Neural cell (in vitro differentiated cells): ENCODE results near the gene CAPN15. TPM values are rescaled to one million over a fixed set of nuclear protein-coding genes. Genes with fewer than 3 reads are reported as not detected.

ENCODE experiments used
- H2AFZ ChIP-seq: fragments of 200-600, 300-800 bp; sonication (generic), shearing (Covaris generic); 2 replicates; pipeline ENCODE4 v1.6.0; 2014; ENCODE audit warnings: low read depth, mild to moderate bottlenecking, antibody characterized with exemption, low read length, moderate library complexity
- H3F3A ChIP-seq: fragments of 200-600 bp; shearing (Covaris generic); 2 replicates; pipeline ENCODE4 v1.6.1; 2016; ENCODE audit warnings: mild to moderate bottlenecking, moderate library complexity, mixed read lengths, antibody characterized with exemption, low read length; ENCODE audit not compliant: insufficient read depth, poor library complexity, severe bottlenecking
- H3K27ac ChIP-seq: fragments of 200-600, 300-800 bp; sonication (generic), shearing (Covaris generic); 2 replicates; pipeline ENCODE4 v1.5.1; 2014; ENCODE audit warnings: mild to moderate bottlenecking, low read length, moderate library complexity
- H3K27me3 ChIP-seq: fragments of 300-800, 200-600 bp; sonication (generic), shearing (Covaris generic); 2 replicates; pipeline ENCODE4 v1.6.0; 2014; ENCODE audit warnings: mild to moderate bottlenecking, low read depth, low read length, moderate library complexity; ENCODE audit not compliant: insufficient read depth
- H3K36me3 ChIP-seq: fragments of 300-800, 200-600 bp; sonication (generic), shearing (Covaris generic); 2 replicates; pipeline ENCODE4 v1.5.1; 2014; ENCODE audit warnings: mild to moderate bottlenecking, antibody characterized with exemption, low read length, moderate library complexity; ENCODE audit not compliant: insufficient read depth
- H3K4me2 ChIP-seq: fragments of 300-800, 200-600 bp; sonication (generic), shearing (Covaris generic); 2 replicates; pipeline ENCODE4 v1.6.0; 2014; ENCODE audit warnings: mild to moderate bottlenecking, low read length
- H3K4me3 ChIP-seq: fragments of 300-800, 200-600 bp; sonication (generic), shearing (Covaris generic); 2 replicates; pipeline ENCODE4 v1.5.1; 2014; ENCODE audit warnings: mild to moderate bottlenecking, low read length, moderate library complexity
- H3K79me2 ChIP-seq: fragments of 200-600 bp; shearing (Covaris generic); replicated peaks from 2 replicates; pipeline ENCODE4 v1.6.0; 2014; ENCODE audit warnings: mild to moderate bottlenecking, low read length, moderate library complexity; ENCODE audit not compliant: insufficient read depth
- H3K9ac ChIP-seq: fragments of 300-800, 200-600 bp; sonication (generic), shearing (Covaris generic); 2 replicates; pipeline ENCODE4 v1.6.1; 2016; ENCODE audit warnings: mild to moderate bottlenecking, low read length, mixed read lengths
- H3K9me2 ChIP-seq: fragments of 200-600 bp; shearing (Covaris generic); 2 replicates; pipeline ENCODE4 v1.6.1; 2016; ENCODE audit warnings: mild to moderate bottlenecking, low read length, mixed read lengths; ENCODE audit not compliant: insufficient read depth
- H3K9me3 ChIP-seq: fragments of 200-600, 300-800 bp; sonication (generic), shearing (Covaris generic); 2 replicates; pipeline ENCODE4 v1.6.1; 2016; ENCODE audit warnings: mild to moderate bottlenecking, mixed run types, low read length, moderate library complexity, mixed read lengths
- H4K20me1 ChIP-seq: fragments of 200-600 bp; shearing (Covaris generic); 2 replicates; pipeline ENCODE4 v1.6.1; 2016; ENCODE audit warnings: mild to moderate bottlenecking, mixed run types; ENCODE audit not compliant: insufficient read depth
- CTCF ChIP-seq: fragments of 450-650 bp; IDR thresholded peaks from 2 replicates; pipeline ENCODE4 v1.5.1; 2014; ENCODE audit warnings: antibody characterized with exemption, mild to moderate bottlenecking, moderate library complexity; ENCODE audit not compliant: poor library complexity, severe bottlenecking
- EP300 ChIP-seq: fragments of 450-650 bp; conservative IDR thresholded peaks from 2 replicates; pipeline ENCODE4 v1.6.1; 2014; ENCODE audit warnings: antibody characterized with exemption, mild to moderate bottlenecking, moderate library complexity; ENCODE audit not compliant: poor library complexity, severe bottlenecking
- EZH2 ChIP-seq: fragments of 200-600, 300-800 bp; shearing (Covaris generic), sonication (generic); IDR thresholded peaks from 2 replicates; pipeline ENCODE4 v1.6.1; 2014; ENCODE audit warnings: antibody characterized with exemption, low read length, borderline replicate concordance, mild to moderate bottlenecking; ENCODE audit not compliant: insufficient read depth, poor library complexity, severe bottlenecking
- MXI1 ChIP-seq: fragments of 450-650 bp; conservative IDR thresholded peaks from 2 replicates; pipeline ENCODE4 v1.6.1; 2014; ENCODE audit warnings: antibody characterized with exemption, mild to moderate bottlenecking; ENCODE audit not compliant: poor library complexity, severe bottlenecking
- POLR2AphosphoS5 ChIP-seq: IDR thresholded peaks from 2 replicates; pipeline ENCODE4 v1.6.1; 2012
- RAD21 ChIP-seq: fragments of 450-650 bp; conservative IDR thresholded peaks from 2 replicates; pipeline ENCODE4 v1.6.1; 2014; ENCODE audit warnings: antibody characterized with exemption, mild to moderate bottlenecking, moderate library complexity
- REST ChIP-seq: IDR thresholded peaks from 2 replicates; pipeline ENCODE4 v1.6.1; 2012; ENCODE audit warnings: borderline replicate concordance
- SMC3 ChIP-seq: fragments of 450-650 bp; conservative IDR thresholded peaks from 2 replicates; pipeline ENCODE4 v1.6.1; 2014; ENCODE audit warnings: antibody characterized with exemption, mild to moderate bottlenecking, moderate library complexity; ENCODE audit not compliant: poor library complexity
- TAF1 ChIP-seq: IDR thresholded peaks from 2 replicates; pipeline ENCODE4 v1.6.1; 2012; ENCODE audit warnings: low read depth
- polyA plus RNA-seq: library from polyadenylated mRNA; depleted of rRNA; stranded (reverse); fragments of >200 nt; gene quantifications from 2 replicates; pipeline ENCODE4 v1.2.3, GENCODE V29; 2014

The CAPN15 gene
- polyA plus RNA-seq, 1 donor from 2014 or later: 11.5 TPM

- Histone ChIP-seq H3K27ac (no peak within 1 kb of the TSS), H2AFZ (no peak within 1 kb of the TSS), H3K4me2 (no peak within 1 kb of the TSS), H3K79me2 (peaks cover 15% of the 10 kb centered on the region), H3F3A (no peaks in the 10 kb centered on the region), H3K4me3 (no peak within 1 kb of the TSS), H4K20me1 (no peaks in the 10 kb centered on the region), H3K27me3 (peaks cover 9% of the 10 kb centered on the region), H3K36me3 (no peaks in the 10 kb centered on the region), H3K9me3 (no peaks in the 10 kb centered on the region), H3K9ac (no peak within 1 kb of the TSS), H3K9me2 (no peaks in the 10 kb centered on the region)
- TF ChIP-seq MXI1 (no peak), POLR2AphosphoS5 (no peak), RAD21 (no peak)
Measured at GRCh38 chr16:566475-567372, 39.2 kb downstream of the CAPN15 start, which contains the start of gene NHLRC4. NHLRC4 (plus strand) TSS chr16:567005; CDS start chr16:568048, 1,043 bp downstream.

GRCh38 chr16:567373-568256, 40.1 kb downstream of the CAPN15 start:
- TF ChIP-seq MXI1 (no peak), REST (no peak), EZH2 (no peak), RAD21 (no peak), CTCF (no peak), SMC3 (no peak), EP300 (no peak), TAF1 (no peak), POLR2AphosphoS5 (no peak)
- Histone ChIP-seq H3K9me3 (no peaks in the 10 kb centered on the region), H3K9me2 (no peaks in the 10 kb centered on the region), H3F3A (no peaks in the 10 kb centered on the region), H3K36me3 (no peaks in the 10 kb centered on the region), H3K27me3 (peaks cover under 1% of the 10 kb centered on the region), H3K27ac (no peak overlapping the region), H3K4me3 (no peak overlapping the region), H4K20me1 (no peaks in the 10 kb centered on the region), H3K79me2 (peaks cover 15% of the 10 kb centered on the region), H2AFZ (no peak overlapping the region), H3K4me2 (no peak overlapping the region), H3K9ac (no peak overlapping the region)
